AG10803 (cell line): ENCODE data around the gene ANKRD44.

Experiments used
- DNase-seq: peaks from one replicate; pipeline ENCODE4 v3.0.0; 2010; ENCODE audit warnings: low read depth
- H3K4me3 ChIP-seq: 2 replicates; pipeline ENCODE4 v1.5.1; 2011; ENCODE audit warnings: mild to moderate bottlenecking, low read length, control low read depth
- TF ChIP-seq, protein P1 (sequence below): conservative IDR thresholded peaks from 2 replicates; pipeline ENCODE4 v1.5.1; 2011; ENCODE audit warnings: mild to moderate bottlenecking, low read length, control low read depth, inconsistent platforms

The ANKRD44 gene

DNA sequence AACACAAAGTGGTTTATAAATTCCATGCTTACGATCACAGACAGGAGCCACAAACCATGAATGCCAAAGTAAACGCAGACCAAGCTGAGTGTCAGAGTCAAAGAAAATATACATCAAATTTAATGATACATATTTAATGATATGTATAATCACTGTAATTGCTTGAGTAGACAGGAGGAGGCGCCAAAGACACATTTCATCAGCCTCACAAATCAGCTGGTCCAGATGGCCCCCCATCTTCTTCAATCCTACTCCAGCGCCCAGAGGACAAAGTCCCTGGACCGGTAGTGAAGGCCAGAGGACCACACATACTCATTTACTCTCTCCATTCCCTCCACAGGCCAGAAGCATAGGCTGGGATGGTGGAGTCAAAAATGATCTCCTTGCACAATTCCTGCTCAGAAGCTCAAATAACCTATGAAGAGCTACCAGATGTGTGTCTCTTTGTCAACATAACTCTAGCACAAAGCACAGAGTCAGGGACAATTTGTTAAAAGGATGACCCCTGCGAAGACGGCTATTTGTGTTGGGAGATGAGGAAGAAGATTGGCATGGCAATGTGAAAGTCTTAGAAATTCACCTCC is 234.7 kb downstream of the ANKRD44 start:
- DNase-seq = no peak
- TF ChIP-seq, protein P1, sequence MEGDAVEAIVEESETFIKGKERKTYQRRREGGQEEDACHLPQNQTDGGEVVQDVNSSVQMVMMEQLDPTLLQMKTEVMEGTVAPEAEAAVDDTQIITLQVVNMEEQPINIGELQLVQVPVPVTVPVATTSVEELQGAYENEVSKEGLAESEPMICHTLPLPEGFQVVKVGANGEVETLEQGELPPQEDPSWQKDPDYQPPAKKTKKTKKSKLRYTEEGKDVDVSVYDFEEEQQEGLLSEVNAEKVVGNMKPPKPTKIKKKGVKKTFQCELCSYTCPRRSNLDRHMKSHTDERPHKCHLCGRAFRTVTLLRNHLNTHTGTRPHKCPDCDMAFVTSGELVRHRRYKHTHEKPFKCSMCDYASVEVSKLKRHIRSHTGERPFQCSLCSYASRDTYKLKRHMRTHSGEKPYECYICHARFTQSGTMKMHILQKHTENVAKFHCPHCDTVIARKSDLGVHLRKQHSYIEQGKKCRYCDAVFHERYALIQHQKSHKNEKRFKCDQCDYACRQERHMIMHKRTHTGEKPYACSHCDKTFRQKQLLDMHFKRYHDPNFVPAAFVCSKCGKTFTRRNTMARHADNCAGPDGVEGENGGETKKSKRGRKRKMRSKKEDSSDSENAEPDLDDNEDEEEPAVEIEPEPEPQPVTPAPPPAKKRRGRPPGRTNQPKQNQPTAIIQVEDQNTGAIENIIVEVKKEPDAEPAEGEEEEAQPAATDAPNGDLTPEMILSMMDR = peak; percentile 23
- no peak overlapping the region for H3K4me3 ChIP-seq

DNA sequence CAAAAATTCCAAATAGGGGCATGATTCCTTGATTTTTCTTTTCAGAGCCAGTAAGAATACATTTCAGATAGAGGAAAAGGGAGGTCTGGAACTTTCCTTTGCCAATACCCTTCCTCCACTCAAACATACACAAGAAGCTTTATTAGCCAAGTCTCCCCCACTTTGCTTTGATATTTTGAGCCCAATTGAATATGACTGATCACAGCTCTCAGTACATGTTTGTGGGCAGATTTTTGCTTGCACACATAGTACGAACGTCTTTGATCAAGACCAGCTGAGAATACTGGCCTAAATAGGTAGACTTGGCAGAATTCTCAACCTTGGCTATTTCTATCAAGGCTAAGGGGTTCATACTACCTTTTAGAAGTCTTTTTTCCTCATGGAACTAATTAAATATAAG is 235.3 kb downstream of the ANKRD44 start:
- TF ChIP-seq, protein P1 = no peak
- no peak overlapping the region for H3K4me3 ChIP-seq
- DNase-seq = no peak

DNA sequence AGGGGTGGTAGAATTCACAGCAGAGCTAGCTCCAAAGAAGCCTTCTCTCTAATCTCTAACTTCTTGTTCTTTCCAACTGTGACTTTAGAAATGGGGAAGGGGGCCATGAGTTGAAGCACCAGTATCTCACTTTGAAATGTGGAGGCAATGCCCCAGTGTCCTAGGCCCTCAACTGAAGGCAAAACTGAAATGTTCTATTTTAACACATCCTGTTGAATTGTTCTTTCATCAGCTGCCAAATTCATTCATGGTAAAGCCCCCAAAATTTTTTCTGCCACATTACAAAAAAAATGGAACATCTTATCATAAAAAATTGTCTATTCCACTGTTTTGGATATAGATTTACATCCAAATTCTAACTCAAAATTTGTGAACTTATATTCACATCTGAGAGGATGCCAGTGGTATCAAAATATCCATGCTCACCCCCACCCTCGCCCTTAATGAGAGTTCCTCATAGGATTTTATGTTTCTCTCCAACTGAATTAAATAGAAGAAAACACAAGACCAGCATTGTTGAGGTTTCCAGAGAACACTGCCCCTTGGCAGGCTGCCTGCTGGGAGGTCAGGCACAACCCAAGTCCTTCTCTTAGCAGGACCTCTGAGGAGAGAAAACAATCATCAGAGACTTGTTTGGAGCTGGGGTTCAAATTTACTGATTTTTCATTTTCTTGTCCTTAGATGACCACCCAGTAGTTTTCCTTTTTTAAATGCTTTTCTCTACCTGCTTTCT is 236.7 kb downstream of the ANKRD44 start:
- TF ChIP-seq, protein P1 = no peak
- DNase-seq = peak; percentile 48
- no peak overlapping the region for H3K4me3 ChIP-seq

DNA sequence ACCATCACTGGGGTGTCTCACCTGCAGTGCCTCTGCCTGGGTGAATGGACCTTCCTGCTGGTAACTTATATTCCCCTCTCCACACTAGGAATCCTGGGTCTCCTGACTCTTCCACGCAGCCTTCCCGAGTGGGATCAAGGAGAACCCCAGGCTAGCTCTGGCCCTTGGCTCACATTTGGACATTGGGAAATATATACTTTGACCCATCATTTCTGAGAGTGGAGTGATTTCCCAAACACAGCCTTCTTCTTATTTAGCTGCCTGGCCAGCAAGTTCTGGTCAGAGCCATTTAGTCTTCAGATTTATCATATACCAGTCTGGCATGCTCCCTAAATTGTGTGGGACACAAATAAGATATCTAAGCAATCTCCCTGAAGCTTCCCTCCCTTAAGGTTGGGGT is 237.3 kb downstream of the ANKRD44 start:
- H3K4me3 ChIP-seq = no peak overlapping the region
- no peak for DNase-seq
- TF ChIP-seq, protein P1 = no peak

DNA sequence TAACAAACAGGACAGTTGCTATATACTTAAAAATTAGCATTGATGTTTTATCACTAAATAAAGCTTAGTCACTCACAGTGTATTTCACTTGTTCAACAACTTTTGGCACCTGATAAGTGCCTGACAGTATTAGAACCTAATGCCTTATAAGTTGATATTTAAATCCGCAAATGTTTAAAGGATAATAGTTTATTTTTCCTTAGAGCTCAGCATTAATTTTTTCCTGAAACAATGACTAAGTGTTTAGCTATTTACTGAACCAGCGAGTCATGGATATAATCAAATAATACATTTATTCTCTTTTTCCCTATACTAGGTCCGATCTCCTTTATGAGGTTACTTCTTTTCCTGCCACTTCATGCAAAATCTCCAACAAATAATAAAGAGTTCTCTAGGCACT is 238.0 kb downstream of the ANKRD44 start:
- DNase-seq = no peak
- TF ChIP-seq, protein P1 = no peak
- no peak overlapping the region for H3K4me3 ChIP-seq

DNA sequence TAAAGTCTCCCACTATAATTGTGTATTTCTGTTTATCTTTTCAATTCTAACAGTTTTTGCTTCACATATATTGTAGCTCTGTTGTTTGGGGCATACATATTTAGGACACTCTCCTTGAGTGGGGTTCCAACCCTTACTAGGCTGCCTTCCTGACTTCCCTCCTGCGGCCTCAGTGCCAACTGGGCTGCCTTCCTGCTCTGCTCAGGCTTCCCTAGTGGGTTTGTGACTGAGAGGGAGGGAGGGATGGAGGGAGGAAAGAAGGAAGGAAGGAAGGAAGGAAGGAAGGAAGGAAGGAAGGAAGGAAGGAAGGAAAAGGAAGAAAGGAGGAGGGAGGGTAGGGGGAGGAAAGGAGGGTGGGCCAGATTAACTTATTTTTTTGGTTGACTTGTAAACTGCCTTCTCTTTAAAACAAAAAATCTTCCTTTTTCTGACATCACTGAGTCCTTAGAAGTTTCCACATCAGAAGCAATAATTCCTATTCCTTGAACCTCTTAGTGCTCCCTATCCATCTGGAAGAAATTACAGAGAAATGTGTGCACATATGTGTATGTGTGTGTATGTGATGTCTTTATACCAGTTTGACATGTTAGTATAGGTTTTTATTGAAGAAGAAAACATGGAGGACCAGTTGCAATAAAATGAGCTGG is 238.7 kb downstream of the ANKRD44 start:
- peak; percentile 8 for DNase-seq
- TF ChIP-seq, protein P1 = no peak

DNA sequence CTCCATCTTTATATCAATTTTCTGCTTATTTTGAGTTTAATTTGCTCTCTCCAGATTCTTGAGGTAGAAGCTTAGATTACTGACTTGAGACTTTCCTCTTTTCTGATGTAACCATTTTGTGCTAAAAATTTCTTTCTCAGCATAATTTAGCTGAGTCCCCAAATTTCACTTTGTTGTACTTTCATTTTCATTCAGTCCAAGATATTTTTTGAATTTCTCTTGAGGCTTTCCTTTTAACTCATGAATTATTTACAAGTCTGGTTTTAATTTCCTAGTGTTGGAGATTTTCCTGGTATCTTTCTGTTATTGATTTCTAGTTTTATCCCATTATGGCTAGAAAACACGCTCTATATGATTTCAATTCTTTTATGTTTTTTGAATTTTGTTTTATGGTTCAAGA is 239.4 kb downstream of the ANKRD44 start:
- TF ChIP-seq, protein P1 = no peak
- H3K4me3 ChIP-seq = no peak overlapping the region
- DNase-seq = no peak

More for the DNA sequence above, 238.7 kb downstream of the ANKRD44 start:
- no peak overlapping the region for H3K4me3 ChIP-seq
